Fibroblast of the aortic adventitia (primary cell): ENCODE data around the gene MFSD2A. TPM values are rescaled to one million over a fixed set of nuclear protein-coding genes. Genes with fewer than 3 reads are reported as not detected.

Experiments used
- DNase-seq: peaks from one replicate; pipeline ENCODE4 v3.0.0-alpha.2; 2010; ENCODE audit warnings: low read depth
- H3K4me3 ChIP-seq: 2 replicates; pipeline ENCODE4 v1.5.1; 2011; ENCODE audit warnings: low read depth, mild to moderate bottlenecking, control low read depth, low read length, moderate library complexity
- total RNA-seq: library from RNA; depleted of rRNA; stranded (reverse); fragments of >200 nt; gene quantifications from 2 replicates; pipeline ENCODE4 v1.2.3, GENCODE V29; 2012; ENCODE audit warnings: low replicate concordance
- TF ChIP-seq, protein P1 (sequence below): IDR thresholded peaks from 2 replicates; pipeline ENCODE4 v1.5.1; 2011; ENCODE audit warnings: mild to moderate bottlenecking, low read length, control low read depth, inconsistent platforms; ENCODE audit not compliant: insufficient read depth

Gene MFSD2A
- total RNA-seq, 1 donor, result 2.3 TPM

DNA sequence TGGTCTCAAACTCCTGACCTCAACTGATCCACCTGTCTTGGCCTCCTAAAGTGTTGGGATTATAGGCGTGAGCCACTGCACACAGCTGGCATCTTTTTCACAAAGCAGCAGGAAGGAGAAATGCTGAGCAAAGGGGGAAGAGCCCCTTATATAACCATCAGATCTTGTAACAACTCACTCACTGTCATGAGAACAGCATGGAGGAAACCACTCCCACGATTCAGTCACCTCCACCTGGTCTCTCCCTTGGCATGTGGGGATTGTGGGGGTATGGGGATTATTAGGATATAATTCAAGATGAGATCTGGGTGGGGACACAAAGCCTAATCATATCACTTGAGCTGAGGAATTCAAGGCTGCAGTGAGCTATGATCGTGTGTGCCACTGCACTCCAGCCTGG lies 3.0 kb upstream of the MFSD2A start:
- TF ChIP-seq, protein P1, sequence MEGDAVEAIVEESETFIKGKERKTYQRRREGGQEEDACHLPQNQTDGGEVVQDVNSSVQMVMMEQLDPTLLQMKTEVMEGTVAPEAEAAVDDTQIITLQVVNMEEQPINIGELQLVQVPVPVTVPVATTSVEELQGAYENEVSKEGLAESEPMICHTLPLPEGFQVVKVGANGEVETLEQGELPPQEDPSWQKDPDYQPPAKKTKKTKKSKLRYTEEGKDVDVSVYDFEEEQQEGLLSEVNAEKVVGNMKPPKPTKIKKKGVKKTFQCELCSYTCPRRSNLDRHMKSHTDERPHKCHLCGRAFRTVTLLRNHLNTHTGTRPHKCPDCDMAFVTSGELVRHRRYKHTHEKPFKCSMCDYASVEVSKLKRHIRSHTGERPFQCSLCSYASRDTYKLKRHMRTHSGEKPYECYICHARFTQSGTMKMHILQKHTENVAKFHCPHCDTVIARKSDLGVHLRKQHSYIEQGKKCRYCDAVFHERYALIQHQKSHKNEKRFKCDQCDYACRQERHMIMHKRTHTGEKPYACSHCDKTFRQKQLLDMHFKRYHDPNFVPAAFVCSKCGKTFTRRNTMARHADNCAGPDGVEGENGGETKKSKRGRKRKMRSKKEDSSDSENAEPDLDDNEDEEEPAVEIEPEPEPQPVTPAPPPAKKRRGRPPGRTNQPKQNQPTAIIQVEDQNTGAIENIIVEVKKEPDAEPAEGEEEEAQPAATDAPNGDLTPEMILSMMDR, result no peak
- no peak for DNase-seq
- no peak overlapping the region for H3K4me3 ChIP-seq

DNA sequence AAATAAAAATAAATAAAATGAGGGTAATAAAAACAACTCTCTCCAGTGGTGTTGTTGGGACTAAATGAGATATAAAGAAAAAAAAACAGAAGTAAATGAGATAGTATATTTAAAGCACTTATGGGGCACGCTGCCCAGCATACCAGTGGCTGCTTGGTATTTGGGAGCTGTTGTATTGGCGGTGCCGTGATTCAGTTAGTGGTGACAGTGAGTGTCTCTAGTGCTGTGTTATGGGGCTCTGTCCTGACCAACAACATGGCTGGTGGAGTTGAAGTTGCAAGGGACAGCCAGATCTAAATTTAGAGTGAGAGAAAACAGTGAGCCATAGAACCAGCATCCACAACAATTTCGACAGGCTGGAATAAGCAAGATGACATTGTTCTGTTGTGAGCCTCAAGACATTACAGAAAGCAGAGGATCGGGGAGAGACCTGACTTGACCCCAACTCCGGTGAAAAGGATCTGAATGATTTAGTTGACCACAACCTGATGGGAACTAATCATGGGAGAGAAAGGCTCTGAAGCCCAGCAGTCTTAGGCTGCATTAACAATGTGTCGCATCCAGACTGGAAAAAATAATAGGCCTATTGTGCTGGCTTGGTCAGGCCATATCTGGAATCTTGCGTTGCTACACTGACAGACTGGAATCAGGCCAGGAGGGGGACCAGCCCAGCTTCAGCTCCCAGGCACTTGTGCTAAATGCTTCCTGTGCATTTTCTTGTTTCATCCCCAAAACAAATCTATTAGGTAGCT lies 2.4 kb upstream of the MFSD2A start:
- peak; percentile 11 for DNase-seq
- no peak overlapping the region for H3K4me3 ChIP-seq
- TF ChIP-seq, protein P1, result no peak

DNA sequence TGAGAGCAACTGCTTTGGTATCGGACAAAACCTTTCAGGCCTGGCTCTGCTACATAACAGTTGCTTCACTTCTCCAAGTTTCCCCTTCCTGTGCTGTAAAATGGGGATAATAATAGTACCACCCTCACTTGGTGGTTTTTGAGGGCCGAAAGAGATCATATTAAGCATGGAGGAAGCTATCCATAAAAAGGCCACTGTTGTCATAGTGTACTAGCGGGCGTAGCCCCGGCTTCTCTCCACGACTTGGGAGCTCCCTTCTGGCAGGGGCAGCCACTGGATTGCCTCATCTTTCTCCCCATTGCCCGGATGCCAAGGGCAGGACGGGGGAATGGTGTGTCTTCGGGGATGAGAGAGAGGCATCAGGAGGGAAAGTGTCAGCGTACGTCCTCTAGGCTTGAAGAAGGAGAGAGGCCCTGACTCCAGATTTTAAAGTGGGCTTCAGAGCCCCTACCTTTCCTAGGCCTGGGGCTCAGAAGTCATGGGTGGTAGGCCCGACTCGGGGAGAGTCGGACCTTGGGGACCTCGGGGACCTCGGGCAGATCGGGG lies 548 bp upstream of the MFSD2A start:
- H3K4me3 ChIP-seq, result peak overlapping the region; percentile 35
- no peak for DNase-seq
- TF ChIP-seq, protein P1, result no peak

DNA sequence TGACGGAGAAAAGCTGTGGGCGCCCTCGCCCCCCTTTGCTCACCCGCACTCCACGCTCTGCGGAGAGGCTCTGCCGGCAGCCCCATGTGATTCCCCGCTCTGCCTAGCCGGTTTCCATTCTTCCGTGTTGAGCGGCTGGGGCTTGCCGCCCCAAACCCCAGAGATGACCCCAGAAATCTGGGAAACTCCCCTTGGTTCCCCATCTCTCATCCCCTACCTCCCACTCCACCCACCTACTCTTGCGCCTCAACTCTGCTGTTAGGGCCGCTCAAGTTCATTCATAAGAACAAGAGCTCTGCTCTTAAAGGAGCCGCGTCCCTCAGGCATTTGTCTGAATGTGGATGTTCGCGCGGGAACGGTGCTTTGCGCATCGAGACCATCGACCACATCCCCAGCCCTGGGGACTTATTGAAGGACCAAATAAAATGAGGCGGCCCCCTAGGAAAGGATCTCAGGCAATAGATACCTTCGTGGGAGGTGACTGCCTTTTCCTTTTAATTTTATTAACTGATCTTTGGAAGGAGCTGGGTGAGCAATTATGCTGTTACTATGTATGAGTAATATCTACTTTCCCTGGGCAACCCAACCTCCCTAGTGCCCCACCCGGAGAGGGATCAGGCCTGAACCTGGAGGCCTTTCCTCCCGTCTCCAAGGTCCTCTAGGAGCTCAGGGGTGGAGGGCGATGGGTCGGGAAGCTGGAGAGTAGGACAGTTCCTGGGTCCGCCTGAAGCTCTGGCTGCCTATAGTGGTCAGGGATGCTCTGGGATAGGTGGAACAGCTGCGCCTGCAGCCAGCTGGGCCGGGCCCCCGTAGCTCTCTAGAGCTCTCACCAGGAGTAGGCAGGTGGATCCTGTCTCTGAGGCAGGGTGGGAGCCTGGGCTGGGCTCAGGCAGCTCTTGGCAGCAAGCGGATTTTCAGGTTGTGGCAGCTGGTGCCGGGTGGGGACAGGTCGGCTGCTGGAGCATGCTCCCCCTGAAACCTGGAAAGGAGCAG lies 898 bp downstream of the MFSD2A start:
- DNase-seq, result peak; percentile 43
- TF ChIP-seq, protein P1, result no peak
- peak overlapping the region; percentile 68 for H3K4me3 ChIP-seq

DNA sequence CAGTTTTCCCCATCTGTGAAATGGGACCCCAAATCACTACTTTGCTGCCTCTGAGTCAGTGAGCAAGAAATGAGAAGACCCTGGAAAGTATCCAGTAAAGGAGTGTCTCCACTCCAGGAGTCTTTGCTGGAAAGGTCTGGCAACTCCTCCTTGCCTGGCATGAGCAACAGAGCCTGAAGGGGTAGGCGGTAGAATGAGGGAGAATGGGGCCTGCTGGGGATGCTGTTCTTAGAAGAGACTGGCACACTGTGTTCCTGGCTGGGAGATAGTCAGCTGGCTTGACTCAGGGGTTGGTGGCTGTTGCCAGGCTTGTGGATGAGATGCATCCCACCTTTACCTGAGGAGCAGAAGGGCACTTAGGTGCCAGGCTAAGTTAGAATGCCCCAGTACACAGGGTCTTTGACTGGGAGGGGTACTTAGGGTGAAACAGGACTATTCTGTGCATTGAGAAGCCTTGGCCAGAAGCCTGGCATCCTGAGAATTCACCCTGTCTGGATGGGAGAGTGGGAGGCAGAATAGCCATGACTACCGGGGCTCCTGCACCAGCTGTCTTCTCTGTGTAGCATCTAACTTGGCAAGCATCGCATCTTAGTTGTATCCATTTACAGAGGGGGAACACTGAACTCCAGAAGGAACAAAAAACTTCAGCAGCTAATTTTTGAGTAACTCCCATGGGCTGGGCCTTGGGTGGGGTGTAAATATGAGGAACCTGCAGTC lies 2.5 kb downstream of the MFSD2A start:
- DNase-seq, result peak; percentile 23
- TF ChIP-seq, protein P1, result no peak
- H3K4me3 ChIP-seq, result no peak overlapping the region
